ENCODE results near the gene SLC41A2. TPM values are rescaled to one million over a fixed set of nuclear protein-coding genes. Genes with fewer than 3 reads are reported as not detected.

The SLC41A2 gene, protein sequence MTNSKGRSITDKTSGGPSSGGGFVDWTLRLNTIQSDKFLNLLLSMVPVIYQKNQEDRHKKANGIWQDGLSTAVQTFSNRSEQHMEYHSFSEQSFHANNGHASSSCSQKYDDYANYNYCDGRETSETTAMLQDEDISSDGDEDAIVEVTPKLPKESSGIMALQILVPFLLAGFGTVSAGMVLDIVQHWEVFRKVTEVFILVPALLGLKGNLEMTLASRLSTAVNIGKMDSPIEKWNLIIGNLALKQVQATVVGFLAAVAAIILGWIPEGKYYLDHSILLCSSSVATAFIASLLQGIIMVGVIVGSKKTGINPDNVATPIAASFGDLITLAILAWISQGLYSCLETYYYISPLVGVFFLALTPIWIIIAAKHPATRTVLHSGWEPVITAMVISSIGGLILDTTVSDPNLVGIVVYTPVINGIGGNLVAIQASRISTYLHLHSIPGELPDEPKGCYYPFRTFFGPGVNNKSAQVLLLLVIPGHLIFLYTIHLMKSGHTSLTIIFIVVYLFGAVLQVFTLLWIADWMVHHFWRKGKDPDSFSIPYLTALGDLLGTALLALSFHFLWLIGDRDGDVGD
- total RNA-seq (1 to 10 TPM; 3.6 to 3.7 TPM), polyA plus RNA-seq (under 1 TPM; 0.07 to 0.41 TPM)

DNA sequence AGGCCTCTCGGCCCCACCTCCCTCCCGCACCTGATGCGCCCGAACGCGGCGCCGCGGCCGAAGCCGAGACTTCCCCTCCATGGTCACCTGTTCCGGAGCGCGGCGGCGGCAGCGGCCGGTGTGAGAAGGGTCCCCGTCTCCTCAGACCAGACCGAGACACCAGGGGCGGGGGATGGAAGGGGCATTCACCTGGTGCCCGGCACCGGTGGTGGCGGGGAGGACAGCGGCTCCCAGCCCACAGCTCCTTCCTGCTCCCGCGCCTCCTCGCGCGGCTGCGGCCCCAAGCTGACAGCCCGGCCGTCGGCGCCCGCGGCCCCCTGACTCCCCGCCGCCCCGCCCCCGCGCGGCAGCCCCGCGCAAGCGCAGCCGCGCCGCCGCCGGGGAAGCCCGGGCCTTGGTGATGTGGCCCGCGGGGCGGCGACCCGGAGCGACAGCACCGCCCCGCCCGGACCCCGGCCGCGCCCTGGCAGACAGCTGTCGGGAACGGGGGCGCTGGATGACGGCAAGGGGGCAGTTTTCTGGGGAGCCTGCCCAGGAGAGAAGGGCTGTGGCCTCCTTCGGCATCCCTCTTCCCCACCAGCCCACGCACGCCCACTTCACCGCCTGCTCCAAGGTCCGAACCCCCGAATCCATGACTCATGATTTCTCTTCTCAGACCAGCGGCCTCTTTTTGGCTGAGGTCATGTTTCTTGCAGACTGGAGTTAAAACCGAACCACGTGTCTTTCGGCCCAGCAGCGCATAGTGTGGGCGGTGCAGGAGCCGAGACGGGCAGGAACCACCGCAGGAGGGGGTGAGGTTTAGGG, at the start of gene SLC41A2:
Gene SLC41A2, minus strand, starts transcription at position 290 of the 804 bp plus-strand sequence. CDS start 29,763 bp downstream, outside the sequence.
- Mint-ChIP-seq H3K27ac (peak within 1 kb of the TSS; percentile 90 to 99 (median 96)), H3K27me3 (peaks cover 0 to 2% of the 10 kb centered on the region in 2 donors), H3K4me1 (peaks cover 13 to 30% (median 21%) of the 10 kb centered on the region in 4 donors), H3K4me3 (peak within 1 kb of the TSS; percentile 94 to 98 (median 97)), H3K9me3 (no peaks in the 10 kb centered on the region), H3K36me3 (peaks cover 0 to 4% of the 10 kb centered on the region in 2 donors)
- Histone ChIP-seq H3K9me3 (ENCODE audit: control insufficient read depth in 1 of 2, low read length in 2 of 2) (no peaks in the 10 kb centered on the region), H3K36me3 (ENCODE audit: insufficient read depth, low read length) (no peaks in the 10 kb centered on the region), H3K4me1 (ENCODE audit: insufficient read depth, low read length) (peaks cover 17% of the 10 kb centered on the region), H3K27me3 (ENCODE audit: insufficient read depth, low read length) (no peaks in the 10 kb centered on the region), H3K4me3 (ENCODE audit: low read length in 2 of 2) (peak within 1 kb of the TSS; percentile 81 to 87), H3K27ac (ENCODE audit: low read depth, low read length) (peak within 1 kb of the TSS; percentile 68)
- ChIA-PET CTCF (ENCODE audit: partially characterized antibody) (interaction anchor here (1.0 to 1.5 kb wide), 9 partner anchors 9 to 757 kb away, joined by 3 to 11 read pairs (median 4); no protein-coding TSS in a partner anchor), POLR2A (ENCODE audit: partially characterized antibody) (interaction anchor here (1.2 to 2.3 kb wide), 3 partner anchors 79 to 501 kb away, joined by 3 to 5 read pairs (median 4); no protein-coding TSS in a partner anchor)
- DNase-seq, result peak; percentile 77 to 92 (median 81)
- intact Hi-C loops (cut with micrococcal nuclease), result loop anchor here (1.0 to 5.0 kb wide), 6 partner anchors 28 to 577 kb away; partner anchors contain the start of genes CHST11, NOPCHAP1 and WASHC4

DNA sequence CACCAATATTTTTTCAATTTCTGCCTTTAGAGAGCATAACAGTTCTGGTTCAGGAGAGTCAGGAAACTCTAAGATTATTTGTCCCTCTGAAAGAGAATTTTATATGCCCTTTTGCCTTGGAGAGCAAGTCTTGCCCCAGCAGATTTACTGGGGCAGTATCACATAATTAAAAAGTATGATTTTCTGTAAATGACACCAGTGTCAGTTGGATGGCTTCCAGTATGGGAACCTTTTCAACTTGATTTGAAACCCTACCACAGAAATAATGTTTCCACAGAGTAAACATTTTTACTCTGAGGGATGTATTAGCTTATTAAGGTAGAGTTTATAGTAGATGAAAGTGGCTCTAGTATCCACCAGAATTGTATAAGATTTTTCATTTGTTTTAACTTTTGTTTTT, 43.4 kb upstream of the SLC41A2 start:
- Histone ChIP-seq H3K9me3 (ENCODE audit: control insufficient read depth in 1 of 2, low read length in 2 of 2) (no peaks in the 10 kb centered on the region), H3K27me3 (ENCODE audit: insufficient read depth, low read length) (no peaks in the 10 kb centered on the region), H3K27ac (ENCODE audit: low read depth, low read length) (no peak overlapping the region), H3K36me3 (ENCODE audit: insufficient read depth, low read length) (peaks cover 21% of the 10 kb centered on the region), H3K4me3 (ENCODE audit: low read length in 2 of 2) (no peak overlapping the region), H3K4me1 (ENCODE audit: insufficient read depth, low read length) (no peaks in the 10 kb centered on the region)
- Mint-ChIP-seq H3K27me3 (no peaks in the 10 kb centered on the region), H3K4me1 (peaks cover 0 to 11% (median 4%) of the 10 kb centered on the region in 4 donors), H3K27ac (no peak overlapping the region), H3K9me3 (peaks cover 0 to 22% (median 10%) of the 10 kb centered on the region in 8 donors), H3K4me3 (no peak overlapping the region), H3K36me3 (peaks cover 84 to 85% of the 10 kb centered on the region in 2 donors)
- CTCF ChIA-PET (ENCODE audit: partially characterized antibody), result interaction anchor here (1.1 kb wide), 1 partner anchor 32 kb away, joined by 3 read pairs; no protein-coding TSS in a partner anchor
- POLR2A ChIA-PET (ENCODE audit: partially characterized antibody), result no interaction called here
- intact Hi-C loops (cut with micrococcal nuclease), result no loop called here
- no peak for DNase-seq

DNA sequence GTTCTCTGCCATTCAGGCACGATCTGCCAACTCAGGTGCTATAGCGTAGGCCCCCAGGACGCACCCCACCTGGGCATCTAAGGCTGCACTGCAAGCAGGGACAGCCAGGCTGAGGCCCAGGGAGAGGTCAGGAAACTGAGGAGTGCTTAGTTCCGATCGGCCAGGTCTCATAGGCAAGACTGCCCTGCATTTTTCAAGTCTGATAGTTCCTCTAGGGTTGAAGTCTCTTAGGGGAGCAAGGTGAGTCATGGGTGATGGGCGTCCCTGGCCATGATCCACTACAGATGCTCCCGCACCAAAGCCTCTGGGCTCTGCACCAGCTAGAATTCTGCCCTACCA, 41.2 kb upstream of the SLC41A2 start:
- Mint-ChIP-seq H3K36me3 (peaks cover 83 to 89% of the 10 kb centered on the region in 2 donors), H3K4me1 (peaks cover 0 to 11% (median 1%) of the 10 kb centered on the region in 4 donors), H3K4me3 (no peak overlapping the region), H3K27ac (peak overlapping the region in 1 of 7 donors; percentile 20), H3K27me3 (no peaks in the 10 kb centered on the region), H3K9me3 (peaks cover 0 to 22% (median 10%) of the 10 kb centered on the region in 8 donors)
- no peak overlapping the region for H3K27ac ChIP-seq (ENCODE audit: low read depth, low read length)
- H3K9me3 ChIP-seq (ENCODE audit: control insufficient read depth in 1 of 2, low read length in 2 of 2), result no peaks in the 10 kb centered on the region
- no peak for DNase-seq
- no peak overlapping the region for H3K4me3 ChIP-seq (ENCODE audit: low read length in 2 of 2)
- CTCF ChIA-PET (ENCODE audit: partially characterized antibody), result no interaction called here
- no peaks in the 10 kb centered on the region for H3K27me3 ChIP-seq (ENCODE audit: insufficient read depth, low read length)
- H3K36me3 ChIP-seq (ENCODE audit: insufficient read depth, low read length), result peaks cover 25% of the 10 kb centered on the region
- H3K4me1 ChIP-seq (ENCODE audit: insufficient read depth, low read length), result no peaks in the 10 kb centered on the region
- POLR2A ChIA-PET (ENCODE audit: partially characterized antibody), result no interaction called here
- intact Hi-C loops (cut with micrococcal nuclease), result no loop called here

DNA sequence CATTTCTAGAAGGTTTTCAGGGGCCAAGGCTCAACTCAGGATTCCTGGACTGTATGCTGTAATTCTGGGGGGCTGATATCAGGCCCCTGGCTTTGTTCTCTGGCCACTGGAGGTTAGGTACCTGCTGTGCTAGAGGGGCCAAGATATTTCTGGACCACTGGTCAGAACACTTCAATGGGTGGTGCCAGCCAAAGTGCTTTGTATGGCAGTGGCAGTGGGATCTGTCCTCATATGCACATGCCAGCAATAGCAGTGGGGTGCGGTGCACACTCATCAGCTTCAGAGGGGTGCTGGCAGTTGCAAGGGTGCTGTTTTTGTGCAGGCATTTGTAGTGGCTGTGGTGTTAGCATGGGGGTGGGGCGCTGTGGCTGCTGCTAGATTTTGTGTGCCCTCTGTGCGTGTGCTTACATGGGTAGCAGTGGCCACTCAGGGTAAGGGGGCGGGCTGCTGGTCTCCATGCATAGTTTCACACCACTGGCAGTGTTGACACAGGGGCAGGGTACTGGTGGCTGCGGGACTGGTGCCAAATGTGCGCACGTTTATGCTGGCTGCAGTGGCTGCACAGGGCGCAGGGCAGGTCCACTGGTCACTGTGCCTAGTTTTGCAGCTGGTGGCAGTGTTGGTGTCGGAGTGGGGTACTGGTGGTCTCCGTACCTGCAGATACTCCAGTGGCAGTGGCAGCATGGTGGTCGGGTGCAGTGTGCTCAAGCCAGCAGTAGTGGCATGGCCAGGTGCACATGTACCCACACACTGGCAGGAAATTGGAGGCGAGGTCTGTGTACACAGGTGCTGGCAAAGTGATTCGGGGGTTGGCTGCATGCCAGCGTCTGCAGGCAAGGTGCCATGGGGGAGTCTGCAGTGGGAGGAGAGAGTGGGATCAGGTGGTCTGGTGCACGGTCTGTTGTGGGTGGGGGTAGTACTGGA, 40.6 kb upstream of the SLC41A2 start:
- H3K27me3 ChIP-seq (ENCODE audit: insufficient read depth, low read length), result no peaks in the 10 kb centered on the region
- Mint-ChIP-seq H3K27ac (peak overlapping the region in 2 of 7 donors; percentile 20 to 54), H3K4me3 (no peak overlapping the region), H3K27me3 (no peaks in the 10 kb centered on the region), H3K36me3 (peaks cover 82 to 89% of the 10 kb centered on the region in 2 donors), H3K4me1 (peaks cover 0 to 11% (median 1%) of the 10 kb centered on the region in 4 donors), H3K9me3 (peaks cover 0 to 22% (median 10%) of the 10 kb centered on the region in 8 donors)
- intact Hi-C loops (cut with micrococcal nuclease), result no loop called here
- H3K4me3 ChIP-seq (ENCODE audit: low read length in 2 of 2), result no peak overlapping the region
- ChIA-PET CTCF (ENCODE audit: partially characterized antibody) (no interaction called here), POLR2A (ENCODE audit: partially characterized antibody) (no interaction called here)
- no peak overlapping the region for H3K27ac ChIP-seq (ENCODE audit: low read depth, low read length)
- H3K4me1 ChIP-seq (ENCODE audit: insufficient read depth, low read length), result no peaks in the 10 kb centered on the region
- H3K9me3 ChIP-seq (ENCODE audit: control insufficient read depth in 1 of 2, low read length in 2 of 2), result no peaks in the 10 kb centered on the region
- no peak for DNase-seq
- H3K36me3 ChIP-seq (ENCODE audit: insufficient read depth, low read length), result peaks cover 25% of the 10 kb centered on the region

DNA sequence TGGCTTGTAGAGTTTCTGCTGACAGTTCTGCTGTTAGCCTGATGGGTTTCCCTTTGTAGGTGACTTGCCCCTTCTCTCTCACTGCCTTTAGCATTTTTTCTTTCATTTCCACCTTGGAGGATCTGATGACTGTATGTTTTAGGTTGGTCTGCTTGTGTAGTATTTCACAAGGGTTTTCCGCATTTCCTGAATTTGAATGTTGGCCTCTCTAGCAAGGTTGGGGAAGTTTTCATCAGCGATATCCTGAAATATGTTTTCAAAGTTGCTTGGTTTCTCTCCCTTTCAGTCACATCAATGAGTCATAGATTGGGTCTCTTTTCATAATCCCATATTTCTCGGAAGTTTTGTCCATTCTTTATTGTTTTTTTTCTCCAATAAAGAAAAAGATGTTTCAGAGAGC, 39.5 kb upstream of the SLC41A2 start:
- intact Hi-C loops (cut with micrococcal nuclease), result no loop called here
- POLR2A ChIA-PET (ENCODE audit: partially characterized antibody), result no interaction called here
- H3K36me3 ChIP-seq (ENCODE audit: insufficient read depth, low read length), result peaks cover 29% of the 10 kb centered on the region
- H3K27ac ChIP-seq (ENCODE audit: low read depth, low read length), result no peak overlapping the region
- peak overlapping the region in 2 of 7 donors; percentile 2 to 6 for H3K27ac Mint-ChIP-seq
- CTCF ChIA-PET (ENCODE audit: partially characterized antibody), result no interaction called here
- no peaks in the 10 kb centered on the region for H3K9me3 ChIP-seq (ENCODE audit: control insufficient read depth in 1 of 2, low read length in 2 of 2)
- peaks cover 0 to 11% (median 1%) of the 10 kb centered on the region in 4 donors for H3K4me1 Mint-ChIP-seq
- H3K27me3 Mint-ChIP-seq, result no peaks in the 10 kb centered on the region
- no peaks in the 10 kb centered on the region for H3K27me3 ChIP-seq (ENCODE audit: insufficient read depth, low read length)
- no peak for DNase-seq
- no peak overlapping the region for H3K4me3 Mint-ChIP-seq
- peaks cover 77 to 89% of the 10 kb centered on the region in 2 donors for H3K36me3 Mint-ChIP-seq
- H3K4me1 ChIP-seq (ENCODE audit: insufficient read depth, low read length), result no peaks in the 10 kb centered on the region
- H3K4me3 ChIP-seq (ENCODE audit: low read length in 2 of 2), result no peak overlapping the region
- H3K9me3 Mint-ChIP-seq, result peaks cover 0 to 22% (median 10%) of the 10 kb centered on the region in 8 donors

DNA sequence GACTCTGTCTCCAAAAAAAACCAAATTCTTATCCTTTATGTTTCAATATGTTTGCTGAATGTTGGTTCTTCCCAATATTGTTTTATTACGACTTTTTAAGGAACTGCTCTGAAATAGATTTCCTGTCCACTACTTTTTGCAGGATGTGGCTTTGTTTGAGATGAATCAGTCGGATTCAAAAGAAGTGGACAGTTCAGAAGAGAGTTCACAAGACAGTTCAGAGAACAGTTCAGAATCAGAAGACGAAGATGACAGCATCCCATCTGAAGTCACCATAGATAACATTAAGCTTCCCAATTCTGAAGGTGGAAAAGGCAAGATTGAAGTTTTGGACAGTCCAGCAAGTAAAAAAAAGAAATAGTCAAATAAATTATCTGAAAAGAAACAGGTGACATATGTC, 36.2 kb upstream of the SLC41A2 start:
- Mint-ChIP-seq H3K4me1 (peaks cover 3 to 10% (median 5%) of the 10 kb centered on the region in 4 donors), H3K27ac (no peak overlapping the region), H3K4me3 (no peak overlapping the region), H3K9me3 (no peaks in the 10 kb centered on the region), H3K36me3 (peaks cover 79 to 89% of the 10 kb centered on the region in 2 donors), H3K27me3 (no peaks in the 10 kb centered on the region)
- no peak for DNase-seq
- Histone ChIP-seq H3K27ac (ENCODE audit: low read depth, low read length) (no peak overlapping the region), H3K4me1 (ENCODE audit: insufficient read depth, low read length) (no peaks in the 10 kb centered on the region), H3K9me3 (ENCODE audit: control insufficient read depth in 1 of 2, low read length in 2 of 2) (no peaks in the 10 kb centered on the region), H3K36me3 (ENCODE audit: insufficient read depth, low read length) (peaks cover 34% of the 10 kb centered on the region), H3K4me3 (ENCODE audit: low read length in 2 of 2) (no peak overlapping the region), H3K27me3 (ENCODE audit: insufficient read depth, low read length) (no peaks in the 10 kb centered on the region)
- intact Hi-C loops (cut with micrococcal nuclease), result no loop called here
- POLR2A ChIA-PET (ENCODE audit: partially characterized antibody), result no interaction called here
- CTCF ChIA-PET (ENCODE audit: partially characterized antibody), result no interaction called here

All from CD4-positive, alpha-beta memory T cell (primary cell).